H9 (cell line): Measurements from ENCODE around the gene CENPA. TPM values are rescaled to one million over a fixed set of nuclear protein-coding genes. Genes with fewer than 3 reads are reported as not detected.
A peak's percentile ranks its signal among the peaks of the same experiment; 100 is the strongest.
"Not testable (repeated sequence)": the region's sequence is repeated elsewhere in the genome, so short reads cannot be mapped to it uniquely, and the experiment has no call there.

Source experiments
- DNase-seq: peaks from one replicate; pipeline ENCODE4 v3.0.0-alpha.2; 2017
- H2AFZ ChIP-seq: one replicate; pipeline ENCODE4 v1.6.1; 2013; ENCODE audit warnings: mild to moderate bottlenecking, low read length, control low read depth, moderate library complexity
- H2AK5ac ChIP-seq: 2 replicates; pipeline ENCODE4 v1.6.1; 2013; ENCODE audit warnings: low read length, control low read depth, mixed read lengths; ENCODE audit not compliant: insufficient read length
- H2BK120ac ChIP-seq: one replicate; pipeline ENCODE4 v1.6.1; 2013; ENCODE audit warnings: low read depth, mild to moderate bottlenecking, low read length, control low read depth, inconsistent platforms; ENCODE audit not compliant: poor library complexity, severe bottlenecking
- H2BK12ac ChIP-seq: 2 replicates; pipeline ENCODE4 v1.6.1; 2013; ENCODE audit warnings: low read length, control low read depth, mixed read lengths, low read depth; ENCODE audit not compliant: insufficient read length
- H2BK15ac ChIP-seq: 2 replicates; pipeline ENCODE4 v1.6.1; 2013; ENCODE audit warnings: low read depth, low read length, control low read depth
- H2BK20ac ChIP-seq: one replicate; pipeline ENCODE4 v1.6.1; 2013; ENCODE audit warnings: low read depth, mild to moderate bottlenecking, low read length, control low read depth, inconsistent platforms; ENCODE audit not compliant: poor library complexity, severe bottlenecking
- H2BK5ac ChIP-seq: 2 replicates; pipeline ENCODE4 v1.6.1; 2013; ENCODE audit warnings: low read length, control low read depth, mixed read lengths; ENCODE audit not compliant: insufficient read length
- H3K14ac ChIP-seq: 2 replicates; pipeline ENCODE4 v1.6.1; 2013; ENCODE audit warnings: low read length, control low read depth; ENCODE audit not compliant: insufficient read depth
- H3K18ac ChIP-seq: 2 replicates; pipeline ENCODE4 v1.6.1; 2013; ENCODE audit warnings: low read depth, mild to moderate bottlenecking, mixed read lengths, low read length, control low read depth; ENCODE audit not compliant: insufficient read length
- H3K23ac ChIP-seq: 2 replicates; pipeline ENCODE4 v1.6.1; 2013; ENCODE audit warnings: low read length, control low read depth, mixed read lengths, low read depth; ENCODE audit not compliant: insufficient read length
- H3K23me2 ChIP-seq: 2 replicates; pipeline ENCODE4 v1.6.1; 2013; ENCODE audit warnings: low read depth, mild to moderate bottlenecking, mixed read lengths, low read length, control low read depth; ENCODE audit not compliant: insufficient read length, poor library complexity, severe bottlenecking
- H3K27ac ChIP-seq: 2 replicates; pipeline ENCODE4 v1.5.1; 2013; ENCODE audit warnings: low read length, control low read depth, mixed read lengths, low read depth; ENCODE audit not compliant: insufficient read length
- H3K27me3 ChIP-seq: 2 replicates; pipeline ENCODE4 v1.6.1; 2013; ENCODE audit warnings: low read length, control low read depth, inconsistent platforms; ENCODE audit not compliant: insufficient read depth
- H3K4ac ChIP-seq: 2 replicates; pipeline ENCODE4 v1.6.1; 2013; ENCODE audit warnings: low read depth, mild to moderate bottlenecking, control low read depth, inconsistent platforms, low read length, moderate library complexity
- H3K4me1 ChIP-seq: 2 replicates; pipeline ENCODE4 v1.6.1; 2013; ENCODE audit warnings: low read length, control low read depth, inconsistent platforms; ENCODE audit not compliant: insufficient read depth
- H3K4me2 ChIP-seq: 2 replicates; pipeline ENCODE4 v1.6.1; 2013; ENCODE audit warnings: low read length, control low read depth, mixed read lengths; ENCODE audit not compliant: insufficient read length, insufficient read depth
- H3K56ac ChIP-seq: 2 replicates; pipeline ENCODE4 v1.6.1; 2013; ENCODE audit warnings: low read depth, mild to moderate bottlenecking, mixed read lengths, low read length, control low read depth; ENCODE audit not compliant: insufficient read length
- H3K79me1 ChIP-seq: 2 replicates; pipeline ENCODE4 v1.6.1; 2013; ENCODE audit warnings: low read depth, mild to moderate bottlenecking, moderate library complexity, low read length, control low read depth, inconsistent platforms; ENCODE audit not compliant: insufficient read depth, poor library complexity, severe bottlenecking
- H3K79me2 ChIP-seq: 2 replicates; pipeline ENCODE4 v1.6.1; 2013; ENCODE audit warnings: low read length, control low read depth, inconsistent platforms; ENCODE audit not compliant: insufficient read depth
- H3K9ac ChIP-seq: 2 replicates; pipeline ENCODE4 v1.6.1; 2013; ENCODE audit warnings: low read length, control low read depth, mixed read lengths; ENCODE audit not compliant: insufficient read length; ENCODE audit errors: extremely low read depth
- H3K9me3 ChIP-seq: one replicate; pipeline ENCODE4 v1.6.1; 2013; ENCODE audit warnings: low read depth, low read length, inconsistent platforms; ENCODE audit not compliant: control insufficient read depth
- H3T11ph ChIP-seq: one replicate; pipeline ENCODE4 v1.6.1; 2013; ENCODE audit warnings: mild to moderate bottlenecking, low read length, control low read depth, inconsistent platforms
- H4K20me1 ChIP-seq: one replicate; pipeline ENCODE4 v1.6.1; 2013; ENCODE audit not compliant: control insufficient read depth, insufficient read length, insufficient read depth
- H4K5ac ChIP-seq: 2 replicates; pipeline ENCODE4 v1.6.1; 2013; ENCODE audit warnings: low read depth, mild to moderate bottlenecking, mixed read lengths, low read length, control low read depth; ENCODE audit not compliant: insufficient read length
- H4K8ac ChIP-seq: replicated peaks from 2 replicates; pipeline ENCODE4 v1.6.1; 2013; ENCODE audit warnings: low read length, control low read depth, mixed read lengths, low read depth; ENCODE audit not compliant: insufficient read length
- H4K91ac ChIP-seq: 2 replicates; pipeline ENCODE4 v1.6.1; 2013; ENCODE audit warnings: low read depth, mild to moderate bottlenecking, moderate library complexity, mixed read lengths, low read length, control low read depth; ENCODE audit not compliant: insufficient read length
- H3K27ac Mint-ChIP-seq, 3 experiments: 2 replicates in 2 of 3; 3 replicates in 1 of 3; pipeline ENCODE4 v1.8.0; 2020 to 2021; ENCODE audit warnings: mixed read lengths in 3 of 3, mild to moderate bottlenecking in 1 of 3, moderate library complexity in 1 of 3
- H3K27me3 Mint-ChIP-seq: 2 replicates; pipeline ENCODE4 v1.8.0; 2021; ENCODE audit warnings: low read depth, mild to moderate bottlenecking, moderate library complexity, mixed read lengths
- H3K36me3 Mint-ChIP-seq, 3 experiments: 2 replicates in 2 of 3; 3 replicates in 1 of 3; pipeline ENCODE4 v1.8.0; 2020 to 2021; ENCODE audit warnings: low read depth in 3 of 3, mixed read lengths in 3 of 3; ENCODE audit not compliant: insufficient read depth in 1 of 3
- H3K4me1 Mint-ChIP-seq, 2 experiments: 2 replicates each; pipeline ENCODE4 v1.8.0; 2020; ENCODE audit warnings: mixed read lengths in 2 of 2
- H3K4me3 Mint-ChIP-seq, 2 experiments: 2 replicates in 1 of 2; 3 replicates in 1 of 2; pipeline ENCODE4 v1.8.0; 2020 to 2021; ENCODE audit warnings: mild to moderate bottlenecking in 2 of 2, mixed read lengths in 2 of 2, moderate library complexity in 1 of 2
- H3K9me3 Mint-ChIP-seq, 2 experiments: 2 replicates in 1 of 2; 3 replicates in 1 of 2; pipeline ENCODE4 v1.8.0; 2020; ENCODE audit warnings: mild to moderate bottlenecking in 2 of 2, mixed read lengths in 2 of 2, moderate library complexity in 1 of 2
- WGBS: extraction: QIAGEN DNeasy Blood & Tissue Kit; methylation state at CpG from one replicate; pipeline ENCODE4 v1.1.7; 2013; ENCODE audit warnings: missing lambda C conversion rate, low lambda C conversion rate, mixed read lengths; ENCODE audit not compliant: insufficient read length; ENCODE audit errors: extremely low coverage; 5-methylcytosine and 5-hydroxymethylcytosine counted together
- total RNA-seq: library from RNA; stranded (reverse); gene quantifications from 2 replicates; pipeline ENCODE4 v1.2.1, GENCODE V29; 2021
- TF ChIP-seq, protein P1 (sequence below): fragments of 200-600 bp; sonication (generic); conservative IDR thresholded peaks from 3 replicates; pipeline ENCODE4 v1.8.0; 2021; ENCODE audit warnings: antibody characterized with exemption, mild to moderate bottlenecking

CENPA gene
- total RNA-seq, 1 experiment from 2014 or later = 19.3 TPM

GRCh38 chr2:26746934-26747333 is 38.9 kb upstream of the CENPA start:
- H4K5ac ChIP-seq = no peak overlapping the region
- H3K36me3 Mint-ChIP-seq = peaks cover 4 to 6% (median 5%) of the 10 kb centered on the region in 3 experiments; a peak in 5 of 7 replicates
- peaks cover 65% of the 10 kb centered on the region for H3K27me3 Mint-ChIP-seq

DNA sequence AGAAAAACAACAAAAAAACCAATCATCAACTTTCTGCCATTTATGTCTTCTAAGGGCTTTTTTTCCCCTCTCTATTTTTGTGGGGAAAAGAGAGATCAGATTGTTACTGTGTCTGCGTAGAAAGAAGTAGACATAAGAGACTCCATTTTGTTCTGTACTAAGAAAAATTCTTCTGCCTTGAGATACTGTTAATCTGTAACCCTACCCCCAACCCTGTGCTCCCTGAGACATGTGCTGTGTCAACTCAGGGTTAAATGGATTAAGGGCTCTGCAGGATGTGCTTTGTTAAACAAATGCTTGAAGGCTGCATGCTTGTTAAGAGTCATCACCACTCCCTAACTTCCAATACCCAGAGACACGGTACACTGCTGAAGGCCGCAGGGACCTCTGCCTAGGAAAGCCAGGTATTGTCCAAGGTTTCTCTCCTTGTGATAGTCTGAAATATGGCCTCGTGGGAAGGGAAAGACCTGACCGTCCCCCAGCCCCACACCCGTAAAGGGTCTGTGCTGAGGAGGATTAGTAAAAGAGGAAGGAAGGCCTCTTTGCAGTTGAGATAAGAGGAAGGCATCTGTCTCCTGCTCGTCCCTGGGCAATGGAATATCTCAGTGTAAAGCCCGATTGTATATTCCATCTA is 36.0 kb upstream of the CENPA start:
- not testable (repeated sequence) for H2BK20ac ChIP-seq, H2BK5ac ChIP-seq, H3K4me1 ChIP-seq, H2AFZ ChIP-seq, H3K9me3 ChIP-seq, H3K9me3 Mint-ChIP-seq, H3K23ac ChIP-seq, H4K8ac ChIP-seq, H3K27ac ChIP-seq, H4K91ac ChIP-seq, H3K27me3 ChIP-seq, H4K20me1 ChIP-seq, H3K56ac ChIP-seq, H2BK12ac ChIP-seq, H2AK5ac ChIP-seq, H3K23me2 ChIP-seq, H3K18ac ChIP-seq, H3K4ac ChIP-seq, H3T11ph ChIP-seq, H3K36me3 Mint-ChIP-seq, H4K5ac ChIP-seq, H2BK120ac ChIP-seq, H2BK15ac ChIP-seq, H3K79me2 ChIP-seq, H3K79me1 ChIP-seq, H3K9ac ChIP-seq, H3K14ac ChIP-seq
- WGBS = no CpG with 5 or more reads among the region's 8 CpGs
- H3K4me2 ChIP-seq = peak overlapping the region; percentile 21
- Mint-ChIP-seq H3K27ac (peak overlapping the region; percentile 51 to 97 (median 93); a peak in 6 of 7 replicates), H3K27me3 (peaks cover 88% of the 10 kb centered on the region), H3K4me3 (peak overlapping the region; percentile 51 to 74), H3K4me1 (peaks cover 35 to 43% of the 10 kb centered on the region in 2 experiments)
- DNase-seq = peak; percentile 71

More at GRCh38 chr2:26746934-26747333, 38.9 kb upstream of the CENPA start:
- Histone ChIP-seq H3K14ac (no peak overlapping the region), H4K20me1 (no peaks in the 10 kb centered on the region), H3K79me1 (no peaks in the 10 kb centered on the region), H4K91ac (no peak overlapping the region), H2AFZ (no peak overlapping the region), H3K56ac (no peak overlapping the region), H3K9ac (no peak overlapping the region), H2BK5ac (no peak overlapping the region), H2BK20ac (no peak overlapping the region), H3K4me2 (no peak overlapping the region), H3K4ac (no peak overlapping the region), H3K27me3 (peaks cover 4% of the 10 kb centered on the region; the same call in 1 of the 2 replicates), H3T11ph (no peak overlapping the region), H2BK12ac (no peak overlapping the region), H2BK15ac (no peak overlapping the region), H3K79me2 (no peaks in the 10 kb centered on the region), H2AK5ac (no peak overlapping the region), H3K4me1 (no peaks in the 10 kb centered on the region; the same call in 1 of the 2 replicates), H3K23me2 (no peaks in the 10 kb centered on the region), H4K8ac (no peak overlapping the region), H3K27ac (no peak overlapping the region), H2BK120ac (no peak overlapping the region), H3K18ac (no peak overlapping the region), H3K9me3 (no peaks in the 10 kb centered on the region), H3K23ac (no peak overlapping the region)
- H3K4me3 Mint-ChIP-seq = no peak overlapping the region
- TF ChIP-seq, protein P1, sequence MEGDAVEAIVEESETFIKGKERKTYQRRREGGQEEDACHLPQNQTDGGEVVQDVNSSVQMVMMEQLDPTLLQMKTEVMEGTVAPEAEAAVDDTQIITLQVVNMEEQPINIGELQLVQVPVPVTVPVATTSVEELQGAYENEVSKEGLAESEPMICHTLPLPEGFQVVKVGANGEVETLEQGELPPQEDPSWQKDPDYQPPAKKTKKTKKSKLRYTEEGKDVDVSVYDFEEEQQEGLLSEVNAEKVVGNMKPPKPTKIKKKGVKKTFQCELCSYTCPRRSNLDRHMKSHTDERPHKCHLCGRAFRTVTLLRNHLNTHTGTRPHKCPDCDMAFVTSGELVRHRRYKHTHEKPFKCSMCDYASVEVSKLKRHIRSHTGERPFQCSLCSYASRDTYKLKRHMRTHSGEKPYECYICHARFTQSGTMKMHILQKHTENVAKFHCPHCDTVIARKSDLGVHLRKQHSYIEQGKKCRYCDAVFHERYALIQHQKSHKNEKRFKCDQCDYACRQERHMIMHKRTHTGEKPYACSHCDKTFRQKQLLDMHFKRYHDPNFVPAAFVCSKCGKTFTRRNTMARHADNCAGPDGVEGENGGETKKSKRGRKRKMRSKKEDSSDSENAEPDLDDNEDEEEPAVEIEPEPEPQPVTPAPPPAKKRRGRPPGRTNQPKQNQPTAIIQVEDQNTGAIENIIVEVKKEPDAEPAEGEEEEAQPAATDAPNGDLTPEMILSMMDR = no peak
- H3K9me3 Mint-ChIP-seq = peaks cover 5 to 6% of the 10 kb centered on the region in 2 experiments
- H3K27ac Mint-ChIP-seq = no peak overlapping the region
- no peak for DNase-seq
- no CpG with 5 or more reads among the region's 3 CpGs for WGBS
- H3K4me1 Mint-ChIP-seq = peaks cover 22% of the 10 kb centered on the region in 2 experiments
